Type B pancreatic cell (in vitro differentiated cells): ENCODE results near the gene REV1. TPM values are rescaled to one million over a fixed set of nuclear protein-coding genes. Genes with fewer than 3 reads are reported as not detected.

Experiments used
- DNase-seq: peaks from one replicate; pipeline ENCODE4 v3.0.0; 2021; ENCODE audit warnings: mixed read lengths; ENCODE audit not compliant: unreplicated experiment; ENCODE audit errors: extremely low spot score
- H3K27ac Mint-ChIP-seq: 2 replicates; pipeline ENCODE4 v1.8.0; 2021; ENCODE audit warnings: mild to moderate bottlenecking, mixed read lengths
- H3K27me3 Mint-ChIP-seq: 2 replicates; pipeline ENCODE4 v1.8.0; 2021; ENCODE audit warnings: mixed read lengths
- H3K36me3 Mint-ChIP-seq: 2 replicates; pipeline ENCODE4 v1.8.0; 2021; ENCODE audit warnings: mixed read lengths
- H3K4me1 Mint-ChIP-seq: one replicate; pipeline ENCODE4 v1.8.0; 2021; ENCODE audit warnings: mixed read lengths; ENCODE audit not compliant: unreplicated experiment
- H3K4me3 Mint-ChIP-seq: 2 replicates; pipeline ENCODE4 v1.8.0; 2021; ENCODE audit warnings: mild to moderate bottlenecking, mixed read lengths
- H3K9me3 Mint-ChIP-seq: 2 replicates; pipeline ENCODE4 v1.8.0; 2021; ENCODE audit warnings: mixed read lengths
- total RNA-seq: library from RNA; stranded (reverse); gene quantifications from 2 replicates; pipeline ENCODE4 v1.2.1, GENCODE V29; 2021; ENCODE audit warnings: low replicate concordance
- TF ChIP-seq, protein P1 (sequence below): fragments of 200-600 bp; sonication (generic); conservative IDR thresholded peaks from 2 replicates; pipeline ENCODE4 v1.5.0; 2021; ENCODE audit warnings: antibody characterized with exemption, mild to moderate bottlenecking

REV1 gene
- total RNA-seq, 1 donor from 2014 or later: 42.6 TPM

DNA sequence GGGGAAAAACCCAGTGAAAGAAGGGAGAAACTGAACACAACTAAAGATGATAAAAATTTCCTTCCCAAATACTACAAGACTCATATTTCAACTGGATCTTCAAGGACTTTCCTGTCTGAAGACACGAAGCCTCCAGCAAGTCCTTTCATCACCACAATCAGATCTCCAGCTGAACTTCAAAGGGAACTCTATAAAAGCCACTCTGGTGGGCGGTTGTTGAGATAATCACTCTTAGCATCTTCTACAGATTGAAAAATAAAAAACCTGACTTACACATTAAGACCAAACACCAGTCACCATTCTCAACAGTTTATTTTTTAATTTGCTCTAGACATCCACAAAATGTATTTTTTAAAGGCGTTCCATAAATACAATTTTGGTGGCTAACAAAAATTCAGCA lies 4.4 kb downstream of the REV1 start:
- H3K27ac Mint-ChIP-seq: peak overlapping the region; percentile 76
- no peak for DNase-seq
- H3K36me3 Mint-ChIP-seq: peaks cover 12% of the 10 kb centered on the region
- peak overlapping the region; percentile 58 for H3K4me3 Mint-ChIP-seq
- peaks cover 41% of the 10 kb centered on the region for H3K4me1 Mint-ChIP-seq
- H3K27me3 Mint-ChIP-seq: peaks cover 5% of the 10 kb centered on the region
- H3K9me3 Mint-ChIP-seq: no peaks in the 10 kb centered on the region
- TF ChIP-seq, protein P1, sequence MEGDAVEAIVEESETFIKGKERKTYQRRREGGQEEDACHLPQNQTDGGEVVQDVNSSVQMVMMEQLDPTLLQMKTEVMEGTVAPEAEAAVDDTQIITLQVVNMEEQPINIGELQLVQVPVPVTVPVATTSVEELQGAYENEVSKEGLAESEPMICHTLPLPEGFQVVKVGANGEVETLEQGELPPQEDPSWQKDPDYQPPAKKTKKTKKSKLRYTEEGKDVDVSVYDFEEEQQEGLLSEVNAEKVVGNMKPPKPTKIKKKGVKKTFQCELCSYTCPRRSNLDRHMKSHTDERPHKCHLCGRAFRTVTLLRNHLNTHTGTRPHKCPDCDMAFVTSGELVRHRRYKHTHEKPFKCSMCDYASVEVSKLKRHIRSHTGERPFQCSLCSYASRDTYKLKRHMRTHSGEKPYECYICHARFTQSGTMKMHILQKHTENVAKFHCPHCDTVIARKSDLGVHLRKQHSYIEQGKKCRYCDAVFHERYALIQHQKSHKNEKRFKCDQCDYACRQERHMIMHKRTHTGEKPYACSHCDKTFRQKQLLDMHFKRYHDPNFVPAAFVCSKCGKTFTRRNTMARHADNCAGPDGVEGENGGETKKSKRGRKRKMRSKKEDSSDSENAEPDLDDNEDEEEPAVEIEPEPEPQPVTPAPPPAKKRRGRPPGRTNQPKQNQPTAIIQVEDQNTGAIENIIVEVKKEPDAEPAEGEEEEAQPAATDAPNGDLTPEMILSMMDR: no peak

DNA sequence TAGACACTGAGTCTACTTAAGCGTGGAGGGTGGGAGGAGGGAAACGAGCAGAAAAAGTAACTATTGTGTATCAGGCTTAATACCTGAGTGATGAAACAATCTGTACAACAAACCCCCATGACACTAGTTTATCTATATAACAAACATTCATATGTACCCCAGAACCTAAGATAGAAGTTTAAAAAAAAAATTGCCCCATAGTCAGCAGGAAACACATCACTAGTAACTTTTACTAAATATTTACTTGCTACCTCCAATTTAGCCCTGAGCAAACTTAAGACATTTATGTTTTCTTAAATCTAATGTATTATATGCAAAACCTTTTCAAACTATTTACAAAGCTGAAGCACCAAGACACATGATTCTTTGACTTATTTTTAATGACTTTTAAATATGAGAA lies 5.6 kb downstream of the REV1 start:
- peaks cover 49% of the 10 kb centered on the region for H3K4me1 Mint-ChIP-seq
- no peak overlapping the region for H3K27ac Mint-ChIP-seq
- no peaks in the 10 kb centered on the region for H3K9me3 Mint-ChIP-seq
- DNase-seq: no peak
- H3K27me3 Mint-ChIP-seq: peaks cover 5% of the 10 kb centered on the region
- H3K4me3 Mint-ChIP-seq: peak overlapping the region; percentile 30
- TF ChIP-seq, protein P1: no peak
- peaks cover 12% of the 10 kb centered on the region for H3K36me3 Mint-ChIP-seq

DNA sequence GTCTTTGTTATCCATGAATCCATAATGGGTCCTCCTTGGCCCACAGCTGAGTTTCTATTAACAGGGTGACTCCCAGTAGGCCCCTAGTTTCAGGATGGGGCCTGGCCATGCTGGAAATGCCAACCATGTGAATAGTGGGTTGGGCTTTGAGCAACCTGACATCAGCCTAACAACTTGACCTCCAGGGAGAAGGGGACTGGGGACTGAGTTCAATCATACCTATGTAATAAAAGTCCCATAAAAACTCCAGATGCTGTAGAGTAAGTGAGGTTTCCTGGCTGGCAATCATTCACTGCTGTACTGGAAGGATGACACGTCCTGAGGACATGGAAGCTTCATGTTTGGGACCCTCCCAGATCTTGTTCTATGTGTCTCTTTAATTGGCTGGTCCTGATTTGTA lies 7.9 kb downstream of the REV1 start:
- H3K4me3 Mint-ChIP-seq: no peak overlapping the region
- H3K27ac Mint-ChIP-seq: peak overlapping the region; percentile 45
- H3K4me1 Mint-ChIP-seq: peaks cover 59% of the 10 kb centered on the region
- H3K36me3 Mint-ChIP-seq: peaks cover 14% of the 10 kb centered on the region
- DNase-seq: no peak
- TF ChIP-seq, protein P1: no peak
- no peaks in the 10 kb centered on the region for H3K27me3 Mint-ChIP-seq
- no peaks in the 10 kb centered on the region for H3K9me3 Mint-ChIP-seq

- H3K36me3 Mint-ChIP-seq: peaks cover 14% of the 10 kb centered on the region
- H3K27me3 Mint-ChIP-seq: no peaks in the 10 kb centered on the region
- TF ChIP-seq, protein P1: no peak
- no peaks in the 10 kb centered on the region for H3K9me3 Mint-ChIP-seq
- no peak overlapping the region for H3K4me3 Mint-ChIP-seq
- no peak for DNase-seq
- peaks cover 56% of the 10 kb centered on the region for H3K4me1 Mint-ChIP-seq
- H3K27ac Mint-ChIP-seq: peak overlapping the region; percentile 45
Observed at GRCh38 chr2:99481527-99481926, 8.3 kb downstream of the REV1 start.

DNA sequence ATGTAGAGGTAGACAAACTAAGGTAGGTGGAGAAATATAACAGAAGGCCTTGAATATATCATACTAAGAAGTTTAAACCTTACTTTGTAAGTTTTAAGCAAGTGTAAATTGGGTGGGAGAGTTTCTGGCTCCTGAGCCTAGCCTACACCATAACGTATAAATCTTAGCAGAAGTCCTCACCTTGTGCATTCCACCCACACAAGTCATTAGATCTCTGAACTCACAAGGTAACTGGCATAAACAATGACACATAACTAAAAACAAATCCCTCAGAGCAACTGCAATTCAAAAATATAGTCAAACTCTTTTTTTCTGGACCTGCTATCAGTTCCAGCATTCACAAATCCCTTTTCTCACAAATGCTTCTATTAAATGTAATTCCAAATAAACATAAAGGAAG lies 9.4 kb downstream of the REV1 start:
- Mint-ChIP-seq H3K4me1 (peaks cover 49% of the 10 kb centered on the region), H3K9me3 (no peaks in the 10 kb centered on the region), H3K27me3 (no peaks in the 10 kb centered on the region), H3K36me3 (peaks cover 14% of the 10 kb centered on the region), H3K4me3 (no peak overlapping the region), H3K27ac (peak overlapping the region; percentile 69)
- DNase-seq: no peak
- TF ChIP-seq, protein P1: no peak

DNA sequence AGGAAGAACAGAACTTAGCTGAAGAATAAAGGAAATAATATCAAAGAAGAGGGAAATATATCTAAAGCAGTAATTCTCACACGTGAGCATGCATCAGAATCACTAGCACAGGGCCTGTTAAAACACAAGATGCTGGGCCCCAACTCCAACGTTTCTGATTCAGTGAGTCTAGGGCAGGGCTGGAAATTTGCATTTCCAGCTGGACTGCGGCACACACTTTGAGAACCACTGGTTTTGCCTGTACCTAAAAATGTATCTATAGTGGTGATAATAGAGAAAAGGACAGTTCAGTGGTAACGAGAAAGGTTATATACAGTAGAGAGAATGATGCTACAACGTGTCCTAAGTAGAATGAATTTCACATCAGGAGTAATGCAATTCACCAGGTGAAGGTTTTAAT lies 11.2 kb downstream of the REV1 start:
- no peaks in the 10 kb centered on the region for H3K9me3 Mint-ChIP-seq
- peaks cover 51% of the 10 kb centered on the region for H3K4me1 Mint-ChIP-seq
- H3K36me3 Mint-ChIP-seq: peaks cover 14% of the 10 kb centered on the region
- TF ChIP-seq, protein P1: no peak
- H3K27ac Mint-ChIP-seq: peak overlapping the region; percentile 0
- no peaks in the 10 kb centered on the region for H3K27me3 Mint-ChIP-seq
- no peak overlapping the region for H3K4me3 Mint-ChIP-seq
- no peak for DNase-seq
